Loucy (cell line): Measurements from ENCODE around the gene RUSF1.

ENCODE experiments used
- H2AFZ ChIP-seq: fragments of 200-600 bp; sonication (generic); 2 replicates; pipeline ENCODE4 v1.6.0; 2016; ENCODE audit warnings: antibody characterized with exemption, mild to moderate bottlenecking, low read length, moderate library complexity
- H3F3A ChIP-seq: fragments of 200-600 bp; 2 replicates; pipeline ENCODE4 v1.6.0; 2016; ENCODE audit warnings: antibody characterized with exemption, low read depth, mild to moderate bottlenecking
- H3K27me3 ChIP-seq: fragments of 200-600 bp; sonication (generic); 2 replicates; pipeline ENCODE4 v1.6.1; 2014; ENCODE audit warnings: low read length, mild to moderate bottlenecking; ENCODE audit not compliant: insufficient read depth, poor library complexity, severe bottlenecking
- H3K36me3 ChIP-seq: fragments of 200-600 bp; sonication (generic); 2 replicates; pipeline ENCODE4 v1.6.1; 2016; ENCODE audit warnings: low read length; ENCODE audit not compliant: insufficient read depth
- H3K4me1 ChIP-seq: fragments of 200-600 bp; sonication (generic); 2 replicates; pipeline ENCODE4 v1.5.1; 2014; ENCODE audit warnings: low read length, mild to moderate bottlenecking; ENCODE audit not compliant: insufficient read depth, poor library complexity, severe bottlenecking
- H3K4me2 ChIP-seq: fragments of 200-600 bp; sonication (generic); 2 replicates; pipeline ENCODE4 v1.6.0; 2014; ENCODE audit warnings: antibody characterized with exemption, low read length, low read depth, mild to moderate bottlenecking; ENCODE audit not compliant: poor library complexity, severe bottlenecking
- H3K4me3 ChIP-seq: fragments of 200-600 bp; sonication (generic); 2 replicates; pipeline ENCODE4 v1.5.1; 2014; ENCODE audit warnings: low read length, mild to moderate bottlenecking, mixed read lengths; ENCODE audit not compliant: poor library complexity, severe bottlenecking
- H3K79me2 ChIP-seq: fragments of 200-600 bp; sonication (generic); 2 replicates; pipeline ENCODE4 v1.6.1; 2014; ENCODE audit warnings: low read length; ENCODE audit not compliant: insufficient read depth
- H3K9ac ChIP-seq: fragments of 200-600 bp; sonication (generic); 2 replicates; pipeline ENCODE4 v1.6.0; 2014; ENCODE audit warnings: mild to moderate bottlenecking, low read depth, low read length, moderate library complexity; ENCODE audit not compliant: poor library complexity, severe bottlenecking
- H3K9me2 ChIP-seq: fragments of 200-600 bp; sonication (generic); replicated peaks from 2 replicates; pipeline ENCODE4 v1.6.1; 2016; ENCODE audit warnings: low read depth, low read length, mixed read lengths
- H3K9me3 ChIP-seq: fragments of 200-600 bp; sonication (generic); 2 replicates; pipeline ENCODE4 v1.6.1; 2014; ENCODE audit warnings: mild to moderate bottlenecking, antibody characterized with exemption, low read length, low read depth; ENCODE audit not compliant: insufficient read depth
- H4K20me1 ChIP-seq: fragments of 200-600 bp; sonication (generic); 2 replicates; pipeline ENCODE4 v1.6.0; 2014; ENCODE audit warnings: antibody characterized with exemption, low read length, mild to moderate bottlenecking; ENCODE audit not compliant: insufficient read depth, poor library complexity, severe bottlenecking
- CTCF ChIP-seq: fragments of 200-600 bp; sonication (generic); conservative IDR thresholded peaks from 2 replicates; pipeline ENCODE4 v1.5.1; 2014; ENCODE audit warnings: mild to moderate bottlenecking, antibody characterized with exemption, low read length
- EZH2phosphoT487 ChIP-seq: fragments of 200-600 bp; IDR thresholded peaks from 2 replicates; pipeline ENCODE4 v1.6.1; 2018; ENCODE audit warnings: antibody characterized with exemption, mild to moderate bottlenecking, moderate library complexity, borderline replicate concordance

Gene RUSF1

GRCh38 chr16:31477220-31478216 is 30.7 kb downstream of the RUSF1 start:
- peak overlapping the region; percentile 100 for H3K4me2 ChIP-seq
- TF ChIP-seq EZH2phosphoT487 (no peak), CTCF (peak; percentile 22; the same call in 1 of the 2 replicates)
- H3K27me3 ChIP-seq: no peaks in the 10 kb centered on the region
- no peaks in the 10 kb centered on the region for H3K9me2 ChIP-seq
- H3K36me3 ChIP-seq: no peaks in the 10 kb centered on the region
- no peaks in the 10 kb centered on the region for H4K20me1 ChIP-seq
- peak overlapping the region; percentile 97 for H2AFZ ChIP-seq
- H3K9ac ChIP-seq: peak overlapping the region; percentile 95
- H3K9me3 ChIP-seq: no peaks in the 10 kb centered on the region
- H3K4me1 ChIP-seq: peaks cover 26% of the 10 kb centered on the region
- H3F3A ChIP-seq: peaks cover 3% of the 10 kb centered on the region; the same call in 1 of the 2 replicates
- H3K4me3 ChIP-seq: peak overlapping the region; percentile 88
- H3K79me2 ChIP-seq: peaks cover 12% of the 10 kb centered on the region; the same call in 1 of the 2 replicates

- H3K4me2 ChIP-seq: peak overlapping the region; percentile 100
- no peaks in the 10 kb centered on the region for H3K27me3 ChIP-seq
- H3K9me2 ChIP-seq: no peaks in the 10 kb centered on the region
- no peaks in the 10 kb centered on the region for H3K36me3 ChIP-seq
- TF ChIP-seq CTCF: no peak
- TF ChIP-seq EZH2phosphoT487: no peak
- no peaks in the 10 kb centered on the region for H4K20me1 ChIP-seq
- peaks cover 12% of the 10 kb centered on the region; the same call in 1 of the 2 replicates for H3K79me2 ChIP-seq
- H3F3A ChIP-seq: peaks cover 3% of the 10 kb centered on the region; the same call in 1 of the 2 replicates
- H3K9me3 ChIP-seq: no peaks in the 10 kb centered on the region
- peak overlapping the region; percentile 88 for H3K4me3 ChIP-seq
- peak overlapping the region; percentile 95 for H3K9ac ChIP-seq
- H3K4me1 ChIP-seq: peaks cover 26% of the 10 kb centered on the region
- peak overlapping the region; percentile 97 for H2AFZ ChIP-seq
These were observed 31.6 kb downstream of the RUSF1 start for GRCh38 chr16:31476303-31477219.

- H3K36me3 ChIP-seq: no peaks in the 10 kb centered on the region
- H3K4me2 ChIP-seq: peak overlapping the region; percentile 83
- H3F3A ChIP-seq: peaks cover 3% of the 10 kb centered on the region; the same call in 1 of the 2 replicates
- H3K9me3 ChIP-seq: no peaks in the 10 kb centered on the region
- H3K9ac ChIP-seq: peak overlapping the region; percentile 90
- H3K27me3 ChIP-seq: no peaks in the 10 kb centered on the region
- TF ChIP-seq CTCF (no peak), EZH2phosphoT487 (no peak)
- no peak overlapping the region for H2AFZ ChIP-seq
- H3K79me2 ChIP-seq: peaks cover 12% of the 10 kb centered on the region; the same call in 1 of the 2 replicates
- H3K4me3 ChIP-seq: peak overlapping the region; percentile 88
- peaks cover 26% of the 10 kb centered on the region for H3K4me1 ChIP-seq
- no peaks in the 10 kb centered on the region for H3K9me2 ChIP-seq
- H4K20me1 ChIP-seq: no peaks in the 10 kb centered on the region
These were observed 32.3 kb downstream of the RUSF1 start for GRCh38 chr16:31475946-31476302.
